Measurements from ENCODE around the gene ZNF503. TPM values are rescaled to one million over a fixed set of nuclear protein-coding genes. Genes with fewer than 3 reads are reported as not detected.
A peak's percentile ranks its signal among the peaks of the same experiment; 100 is the strongest.

Gene ZNF503, protein sequence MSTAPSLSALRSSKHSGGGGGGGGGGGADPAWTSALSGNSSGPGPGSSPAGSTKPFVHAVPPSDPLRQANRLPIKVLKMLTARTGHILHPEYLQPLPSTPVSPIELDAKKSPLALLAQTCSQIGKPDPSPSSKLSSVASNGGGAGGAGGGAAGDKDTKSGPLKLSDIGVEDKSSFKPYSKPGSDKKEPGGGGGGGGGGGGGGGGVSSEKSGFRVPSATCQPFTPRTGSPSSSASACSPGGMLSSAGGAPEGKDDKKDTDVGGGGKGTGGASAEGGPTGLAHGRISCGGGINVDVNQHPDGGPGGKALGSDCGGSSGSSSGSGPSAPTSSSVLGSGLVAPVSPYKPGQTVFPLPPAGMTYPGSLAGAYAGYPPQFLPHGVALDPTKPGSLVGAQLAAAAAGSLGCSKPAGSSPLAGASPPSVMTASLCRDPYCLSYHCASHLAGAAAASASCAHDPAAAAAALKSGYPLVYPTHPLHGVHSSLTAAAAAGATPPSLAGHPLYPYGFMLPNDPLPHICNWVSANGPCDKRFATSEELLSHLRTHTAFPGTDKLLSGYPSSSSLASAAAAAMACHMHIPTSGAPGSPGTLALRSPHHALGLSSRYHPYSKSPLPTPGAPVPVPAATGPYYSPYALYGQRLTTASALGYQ
- total RNA-seq = 6.0 TPM
- long read RNA-seq, partial matches to known transcripts = 0 of 3 reads
- long read RNA-seq, other reads (novel, unspliced or antisense) = 2 of 3 reads

DNA sequence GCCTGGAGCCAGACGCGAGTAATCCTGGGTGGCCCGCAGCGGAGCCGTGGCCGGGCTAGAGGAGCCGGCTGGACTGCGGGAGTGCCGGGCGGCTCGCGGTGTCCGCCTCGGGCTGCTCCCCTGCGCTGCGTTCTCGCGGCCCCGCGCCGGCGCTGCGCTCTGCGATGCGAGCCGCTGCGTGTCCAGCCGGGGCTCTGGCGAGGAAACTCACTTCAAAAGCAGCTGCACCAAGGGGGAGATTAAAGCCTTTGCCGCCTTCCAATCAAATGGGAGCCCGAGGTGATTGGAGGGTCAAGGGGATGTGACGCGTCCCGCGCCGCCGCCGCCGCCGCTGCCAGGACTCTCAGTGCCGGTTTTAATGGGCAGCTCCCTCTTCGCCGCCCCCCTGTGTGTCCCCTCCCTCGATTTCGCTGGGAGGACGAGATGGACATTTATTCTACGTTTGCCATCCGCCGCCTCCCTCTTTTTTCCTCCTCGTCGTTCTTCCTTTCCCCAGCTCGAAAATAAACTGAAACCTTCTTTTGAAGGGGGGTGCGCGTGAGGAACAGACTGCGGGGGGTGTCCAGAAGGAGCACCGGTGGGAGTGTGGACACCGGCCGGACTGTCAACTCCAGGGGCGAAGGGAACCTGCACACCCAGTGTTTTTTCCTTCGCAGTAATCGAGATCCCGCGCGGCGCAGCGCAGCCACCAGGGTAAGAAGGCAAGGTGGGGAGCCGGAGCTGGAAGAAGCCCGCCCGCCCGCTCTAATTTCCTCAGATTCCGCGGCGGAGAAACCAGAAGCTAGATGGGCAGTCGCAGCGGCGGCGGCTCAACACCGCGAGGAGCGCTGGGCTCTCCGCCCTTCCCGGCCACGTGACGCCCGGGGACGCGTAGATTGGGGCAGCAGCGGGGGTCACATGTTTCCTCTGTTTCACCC, at the start of gene ZNF503:
ZNF503 (minus strand) TSS at position 196 of the 917 bp plus-strand sequence. CDS start 345 bp downstream, outside the sequence.
- intact Hi-C loops (cut with DNase I) = loop anchor here (2.0 to 5.0 kb wide), 11 partner anchors 205 to 1605 kb away; no protein-coding TSS in a partner anchor
- DNase-seq (ENCODE audit: missing footprints) (peak; percentile 97), ATAC-seq (peak; percentile 85)

DNA sequence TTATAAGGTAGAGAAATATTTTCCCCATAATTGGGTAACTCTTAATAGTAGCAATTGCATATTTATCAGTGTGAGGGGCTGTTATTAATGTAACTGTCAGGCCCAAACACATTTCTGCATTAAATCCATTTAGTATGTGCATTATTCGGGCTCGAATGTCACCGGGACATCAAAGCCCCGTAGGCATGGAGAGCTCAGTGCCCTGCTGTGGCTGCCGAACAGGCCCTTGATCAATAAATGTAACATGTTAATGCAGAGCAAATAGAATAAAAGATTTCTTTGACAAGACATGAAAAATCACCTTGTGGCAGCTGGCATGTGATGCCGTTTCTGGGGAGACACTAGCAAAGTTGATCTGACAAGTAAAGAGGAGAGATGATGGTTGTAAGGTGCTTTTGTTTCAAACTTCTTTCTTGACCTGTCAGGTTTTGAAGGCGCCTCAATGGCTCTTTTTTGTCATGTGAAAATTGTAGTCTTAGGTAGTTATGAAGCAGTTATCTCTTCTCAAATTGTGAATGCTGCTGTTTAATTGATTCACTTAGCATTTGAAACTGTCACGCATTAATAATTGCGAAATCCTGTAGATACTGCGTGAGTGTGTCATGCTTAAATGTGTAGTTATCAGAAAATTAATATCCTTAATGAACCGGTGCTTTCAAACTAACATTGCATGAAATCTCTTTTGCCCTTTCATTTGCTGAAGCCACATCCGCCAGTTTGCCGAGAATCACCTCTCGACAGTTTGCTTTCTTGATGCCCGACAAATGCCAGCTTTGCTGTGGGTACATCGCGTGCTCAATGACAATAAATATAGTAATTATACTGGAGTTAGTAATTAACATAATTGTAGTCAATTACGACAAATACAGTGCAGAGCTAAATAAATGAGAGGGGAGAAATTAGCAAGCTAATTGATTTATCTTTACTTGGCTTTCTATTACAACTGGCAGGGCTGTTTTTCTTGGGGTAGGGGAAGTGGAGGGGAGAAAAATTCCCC, 49.4 kb upstream of the ZNF503 start:
- DNase-seq (ENCODE audit: missing footprints) = no peak
- no peak for ATAC-seq
- intact Hi-C loops (cut with DNase I) = no loop called here

DNA sequence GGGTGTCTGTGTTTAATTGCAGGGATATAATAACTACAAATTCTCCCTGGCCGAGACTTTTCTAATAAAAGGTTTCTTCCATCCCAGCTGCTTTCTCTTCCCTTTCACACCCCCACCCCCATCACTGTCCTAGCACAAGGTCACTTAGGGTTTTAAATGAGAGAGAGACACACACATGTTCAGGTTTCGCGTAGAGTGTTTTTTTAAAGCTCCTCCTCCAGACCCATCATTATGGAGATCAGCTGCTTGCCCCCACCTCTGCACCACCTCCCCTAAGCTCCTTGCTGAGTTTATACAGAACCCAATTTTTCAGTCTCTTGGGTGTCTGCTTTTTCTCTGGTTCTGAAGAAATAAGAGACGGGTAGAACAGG, 48.5 kb upstream of the ZNF503 start:
- DNase-seq (ENCODE audit: missing footprints) = no peak
- peak; percentile 29 for ATAC-seq
- intact Hi-C loops (cut with DNase I) = no loop called here

DNA sequence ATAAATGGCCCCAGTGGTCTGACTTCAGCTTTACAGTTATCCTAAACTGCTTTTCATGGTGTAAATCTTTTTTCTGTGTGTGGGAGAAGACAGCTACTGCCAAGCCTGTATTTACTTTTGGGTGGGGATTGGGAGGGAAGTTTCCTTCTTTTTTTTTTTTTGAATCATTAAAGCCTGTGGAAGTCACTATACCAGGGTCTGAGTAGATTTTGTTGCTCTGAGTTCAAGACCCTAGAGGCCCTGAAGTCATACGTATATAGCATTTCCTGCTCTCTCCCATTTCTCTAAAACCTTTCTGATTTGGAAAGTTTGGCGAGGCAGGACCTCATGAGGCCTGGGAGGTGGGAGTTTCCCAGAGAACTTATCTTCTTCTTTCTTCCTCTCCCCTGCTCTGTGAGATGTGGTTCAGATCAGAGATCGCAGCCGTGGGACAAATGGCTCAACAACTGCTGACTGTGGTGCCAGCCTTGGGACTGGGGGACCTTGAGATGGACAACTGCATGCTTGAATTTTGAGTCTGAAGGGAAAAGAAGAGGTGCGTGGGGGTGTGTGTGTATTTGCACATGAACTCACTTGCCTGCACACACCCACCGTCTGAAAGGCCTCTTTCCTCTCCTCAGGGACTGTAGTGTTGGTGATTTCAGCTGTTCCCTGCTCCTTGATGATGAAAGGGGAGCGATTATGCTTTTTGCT, 48.0 kb upstream of the ZNF503 start:
- ATAC-seq (peak; percentile 78), DNase-seq (ENCODE audit: missing footprints) (no peak)
- intact Hi-C loops (cut with DNase I) = no loop called here

DNA sequence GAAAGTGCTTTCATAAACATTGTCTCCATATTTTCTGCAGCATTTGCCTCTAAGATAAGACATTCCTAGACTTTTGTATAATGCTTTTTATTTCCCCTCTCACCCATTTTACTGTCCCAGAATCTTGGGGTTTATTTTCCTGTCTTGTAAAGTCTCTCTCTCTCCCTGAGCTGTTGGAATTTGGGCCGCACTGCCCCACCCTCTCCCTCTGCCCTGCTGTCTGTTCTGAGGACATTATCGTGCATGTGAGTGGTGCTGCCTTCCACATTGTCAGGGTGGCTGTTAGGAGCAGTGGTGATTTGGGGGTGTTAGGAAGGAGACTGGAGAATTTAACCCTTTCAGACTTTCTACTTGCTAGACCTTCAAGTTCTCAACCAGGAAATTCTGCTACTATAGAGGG, 46.6 kb upstream of the ZNF503 start:
- DNase-seq (ENCODE audit: missing footprints) = no peak
- intact Hi-C loops (cut with DNase I) = no loop called here
- no peak for ATAC-seq

DNA sequence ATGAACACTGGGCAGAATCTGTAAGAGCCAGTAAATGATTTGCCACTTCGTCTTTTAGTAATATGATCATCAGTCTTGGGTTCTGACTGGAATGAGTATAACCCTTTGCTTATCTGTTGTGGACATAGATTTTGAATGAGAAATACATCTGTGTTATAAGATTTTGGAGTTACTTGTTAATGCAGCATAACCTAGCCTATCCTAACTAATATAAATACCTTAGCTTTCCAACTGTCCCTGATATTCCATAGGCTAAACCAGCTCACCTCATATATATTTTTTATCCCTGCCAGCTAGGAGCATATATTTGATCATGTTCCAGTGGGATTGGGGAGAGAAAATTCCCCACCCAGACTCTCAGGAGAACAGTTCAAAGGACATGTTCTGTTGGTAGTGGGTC, 44.9 kb upstream of the ZNF503 start:
- ATAC-seq = no peak
- intact Hi-C loops (cut with DNase I) = no loop called here

DNA sequence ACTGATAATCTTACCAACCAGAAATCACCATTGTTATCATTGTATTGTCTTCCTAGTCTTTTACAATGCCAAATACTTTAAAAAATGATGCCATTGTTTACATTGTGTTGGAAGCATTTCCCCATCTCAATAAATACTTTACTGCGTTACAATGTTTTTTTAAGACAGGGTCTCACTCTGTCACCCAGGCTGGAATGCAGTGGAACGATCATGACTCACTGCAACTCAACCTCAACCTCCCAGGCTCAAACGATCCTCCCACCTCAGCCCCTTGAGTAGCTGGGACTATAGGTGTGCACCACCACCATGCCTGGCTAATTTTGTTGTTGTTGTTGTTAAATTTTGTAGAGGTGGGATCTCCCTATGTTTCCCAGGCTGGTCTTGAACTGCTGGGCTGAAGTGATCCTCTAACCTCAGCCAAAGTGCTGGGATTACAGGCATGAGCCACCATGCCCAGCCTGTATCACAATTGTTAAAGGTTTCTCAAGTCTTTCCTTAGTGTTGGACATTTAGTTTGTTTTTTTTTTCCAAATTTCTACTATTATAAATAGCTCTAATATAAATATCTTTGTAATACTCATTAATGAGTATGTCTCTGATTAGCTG, 43.3 kb upstream of the ZNF503 start:
- ATAC-seq = no peak
- intact Hi-C loops (cut with DNase I) = no loop called here
- DNase-seq (ENCODE audit: missing footprints) = no peak

More for the DNA sequence above, 44.9 kb upstream of the ZNF503 start:
- DNase-seq (ENCODE audit: missing footprints) = no peak

DNA sequence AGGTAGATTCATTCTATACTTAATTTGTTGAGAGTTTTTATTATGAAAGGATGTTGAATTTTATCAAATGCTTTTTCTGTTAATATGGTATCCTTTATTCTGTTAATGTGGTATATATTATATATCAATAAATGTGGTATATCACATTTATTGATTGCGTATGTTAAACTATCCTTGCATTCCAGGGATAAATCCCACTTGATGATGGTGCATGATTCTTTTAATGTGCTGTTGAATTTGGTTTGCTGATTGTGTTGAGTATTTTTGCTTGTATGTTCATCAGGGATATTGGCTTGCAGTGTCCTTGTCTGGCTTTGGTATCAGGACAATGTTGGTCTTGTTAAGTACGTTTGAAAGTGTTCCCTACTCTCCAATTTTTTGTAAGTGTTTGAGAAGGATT, 41.8 kb upstream of the ZNF503 start:
- DNase-seq (ENCODE audit: missing footprints) (no peak), ATAC-seq (no peak)
- intact Hi-C loops (cut with DNase I) = no loop called here

DNA sequence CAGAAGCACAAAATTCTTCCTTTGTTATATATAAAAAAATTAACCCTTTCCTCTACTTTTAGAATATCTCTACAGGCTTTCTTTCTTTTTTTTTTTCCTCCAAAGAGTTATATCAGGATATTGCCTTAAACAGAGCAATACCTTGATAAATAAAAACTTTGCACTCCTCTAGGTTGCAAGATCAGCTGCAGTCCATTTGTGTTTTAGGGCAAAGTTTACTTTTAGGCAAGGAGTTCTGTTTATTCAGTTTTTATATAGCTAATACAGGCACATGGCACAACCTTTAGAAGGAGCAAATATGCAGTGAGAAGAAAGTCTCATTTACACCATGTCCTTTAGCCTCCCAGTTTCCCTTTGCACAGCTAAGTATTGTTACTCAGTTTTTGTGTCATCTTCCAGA, 40.1 kb upstream of the ZNF503 start:
- no peak for DNase-seq (ENCODE audit: missing footprints)
- ATAC-seq = no peak
- intact Hi-C loops (cut with DNase I) = no loop called here

DNA sequence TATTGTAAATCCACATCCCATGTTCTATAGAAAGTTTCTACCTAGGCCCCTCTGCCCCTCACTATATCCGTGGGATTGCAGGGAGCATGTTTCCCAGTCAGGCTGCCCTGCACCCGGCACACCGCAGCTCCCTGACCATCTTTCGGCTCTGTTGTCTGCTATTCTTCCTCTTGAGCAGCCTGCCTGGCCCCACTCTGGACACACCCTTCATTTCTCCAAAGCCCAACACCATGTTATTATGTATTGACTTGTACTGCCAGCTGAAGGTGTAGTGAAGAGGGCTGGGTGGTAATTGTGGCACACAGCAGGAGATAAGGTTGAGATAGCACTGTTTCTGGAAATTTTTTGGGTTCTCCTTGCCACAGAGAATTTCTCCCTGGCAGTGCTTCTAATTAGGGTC, 39.6 kb upstream of the ZNF503 start:
- intact Hi-C loops (cut with DNase I) = no loop called here
- no peak for ATAC-seq

DNA sequence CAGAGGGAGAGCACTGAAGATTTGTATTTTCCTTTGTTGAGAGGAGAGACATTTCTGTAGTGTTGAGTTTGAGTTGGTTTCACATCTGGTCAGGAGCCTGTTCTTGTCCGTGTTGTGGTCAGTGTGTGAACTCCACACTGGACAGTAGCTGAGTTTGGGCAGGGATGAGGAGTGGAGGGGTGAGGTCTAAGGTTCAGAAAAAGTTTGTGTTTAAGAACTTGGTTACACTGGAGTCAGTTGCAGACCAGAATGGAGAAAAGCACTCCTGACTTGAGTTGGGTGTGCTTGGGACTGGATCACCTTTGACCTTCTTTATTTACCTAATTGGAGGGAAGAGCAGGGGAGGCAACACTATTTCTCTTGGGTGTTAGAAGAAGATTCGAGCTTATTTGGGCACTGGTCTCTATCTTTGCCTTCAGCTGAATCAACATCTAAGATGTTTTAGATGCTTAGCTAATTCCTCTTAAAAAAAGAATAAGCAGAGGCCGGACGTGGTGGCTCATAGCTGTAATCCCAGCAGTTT, 38.8 kb upstream of the ZNF503 start:
- no peak for ATAC-seq
- intact Hi-C loops (cut with DNase I) = no loop called here
- DNase-seq (ENCODE audit: missing footprints) = no peak

More for the DNA sequence above, 39.6 kb upstream of the ZNF503 start:
- DNase-seq (ENCODE audit: missing footprints) = no peak

DNA sequence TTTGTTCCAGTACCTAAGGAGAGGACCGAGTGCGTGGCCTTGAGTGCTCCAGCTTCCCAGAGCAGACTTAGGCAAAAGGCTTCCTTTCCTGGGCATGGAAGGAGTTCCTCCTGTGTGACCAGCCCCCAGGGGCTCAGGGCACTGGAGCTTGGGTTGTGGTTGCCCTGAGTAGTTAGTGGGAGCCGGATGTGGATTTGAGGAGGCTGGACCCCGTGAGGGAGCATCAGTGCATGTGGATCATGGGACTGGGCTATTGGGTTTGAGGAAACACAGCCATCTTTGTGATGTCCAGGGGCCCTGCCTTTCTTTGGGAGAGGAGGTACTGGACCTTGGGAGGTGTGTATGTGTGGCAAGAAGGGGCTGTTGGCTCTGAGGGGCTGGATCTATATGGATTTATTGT, 38.2 kb upstream of the ZNF503 start:
- DNase-seq (ENCODE audit: missing footprints) (no peak), ATAC-seq (no peak)
- intact Hi-C loops (cut with DNase I) = loop anchor here (10.0 kb wide), 1 partner anchor 155 kb away; no protein-coding TSS in a partner anchor

DNA sequence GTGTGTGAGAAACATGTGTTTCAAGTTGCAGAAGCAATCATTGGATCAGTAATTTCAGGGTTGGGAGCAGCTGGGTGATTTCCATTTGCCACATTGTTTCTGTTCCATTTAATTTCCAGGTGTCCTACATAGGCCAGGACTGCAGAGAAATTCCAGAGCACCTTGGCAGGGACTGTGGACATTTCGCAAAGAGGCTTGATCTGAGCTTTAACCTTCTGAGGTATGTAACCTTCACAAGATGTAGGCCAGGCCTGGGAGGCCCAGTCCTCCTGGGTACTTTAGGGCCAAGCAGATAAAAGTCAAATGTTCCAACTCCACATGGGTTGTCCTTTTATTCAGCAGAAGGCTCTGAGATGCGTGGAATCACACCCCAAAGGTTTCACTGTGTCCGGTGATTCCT, 36.7 kb upstream of the ZNF503 start:
- no peak for DNase-seq (ENCODE audit: missing footprints)
- peak; percentile 69 for ATAC-seq
- intact Hi-C loops (cut with DNase I) = loop anchor here (10.0 kb wide), 1 partner anchor 157 kb away; no protein-coding TSS in a partner anchor

DNA sequence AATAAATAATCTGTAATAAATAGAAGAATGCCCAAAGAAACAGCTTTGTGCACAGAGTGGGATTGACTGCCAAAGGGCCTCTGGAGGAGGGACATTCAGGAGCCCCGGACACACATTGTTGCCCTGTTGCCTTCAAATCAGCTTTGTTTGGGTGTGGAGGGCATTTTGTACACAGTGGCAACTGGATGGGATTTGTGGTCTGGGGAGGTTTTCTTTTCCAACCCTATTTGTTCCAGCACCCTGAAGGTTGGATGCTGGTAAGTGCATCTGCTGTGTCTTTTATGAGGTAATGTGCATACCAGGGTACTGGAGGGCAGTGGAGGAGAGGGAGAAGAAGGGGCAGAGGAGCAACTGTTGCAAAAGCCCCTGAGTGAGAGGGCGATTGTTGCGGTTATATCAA, 36.1 kb upstream of the ZNF503 start:
- no peak for ATAC-seq
- intact Hi-C loops (cut with DNase I) = loop anchor here (10.0 kb wide), 1 partner anchor 157 kb away; no protein-coding TSS in a partner anchor
- no peak for DNase-seq (ENCODE audit: missing footprints)

DNA sequence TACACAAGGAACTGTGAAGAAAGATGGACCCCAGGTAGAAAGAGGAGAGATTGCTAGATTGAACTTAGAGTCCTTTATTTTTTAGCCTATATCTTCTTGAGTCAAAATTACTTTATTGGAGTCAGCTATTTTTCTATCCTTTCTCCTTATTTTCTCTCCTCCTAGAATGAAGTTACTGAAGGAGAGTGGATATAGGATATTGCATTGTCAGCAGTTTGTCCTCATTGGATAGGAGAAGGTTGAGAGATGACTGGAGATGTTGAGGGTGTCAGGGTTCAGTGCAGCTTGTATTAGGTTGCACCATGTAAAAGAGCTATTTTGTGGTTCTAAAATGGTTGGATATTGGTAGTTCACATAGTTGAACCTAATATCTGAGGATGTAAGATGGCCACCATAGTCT, 35.3 kb upstream of the ZNF503 start:
- ATAC-seq (no peak), DNase-seq (ENCODE audit: missing footprints) (no peak)
- intact Hi-C loops (cut with DNase I) = loop anchor here (10.0 kb wide), 1 partner anchor 158 kb away; no protein-coding TSS in a partner anchor

DNA sequence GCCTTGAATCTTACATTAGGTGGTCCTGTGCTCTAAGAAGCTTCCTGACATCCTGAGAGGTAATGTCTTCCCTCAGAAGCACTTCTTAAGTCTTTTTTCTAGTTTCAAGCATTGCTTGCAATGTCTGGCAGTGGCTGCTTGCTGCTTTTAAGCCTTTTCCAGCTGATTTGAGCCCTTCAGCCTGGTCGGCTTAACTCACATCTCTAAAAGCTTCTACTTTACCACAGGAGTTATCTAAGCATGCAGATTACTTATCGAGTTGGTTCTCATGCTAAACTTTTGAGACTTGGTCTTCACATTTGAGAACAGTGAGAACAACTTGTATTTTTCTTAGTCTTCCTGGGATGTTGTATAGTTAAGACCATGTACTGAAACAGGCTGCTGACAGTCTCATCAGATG, 33.7 kb upstream of the ZNF503 start:
- ATAC-seq (no peak), DNase-seq (ENCODE audit: missing footprints) (no peak)
- intact Hi-C loops (cut with DNase I) = loop anchor here (10.0 kb wide), 1 partner anchor 160 kb away; no protein-coding TSS in a partner anchor

Data from Right ventricle myocardium inferior (tissue), 1 donor.